Stimulated activated CD4-positive, alpha-beta T cell treated with anti-CD3 and anti-CD28 coated beads, Interleukin-4, amount 100 ng/mL, for 1 hour (primary cell): ENCODE data around the gene ZNF547.

ENCODE experiments used
- DNase-seq: peaks from one replicate; pipeline ENCODE4 v3.0.0-alpha.2; 2020

The ZNF547 gene

GRCh38 chr19:57376151-57376550, 12.8 kb downstream of the ZNF547 start:
- no peak for DNase-seq

- DNase-seq = no peak
Measured at GRCh38 chr19:57377498-57378146, 14.3 kb downstream of the ZNF547 start.

- DNase-seq = no peak
Measured at GRCh38 chr19:57380923-57381322, 17.6 kb downstream of the ZNF547 start.

GRCh38 chr19:57382806-57383488, 19.6 kb downstream of the ZNF547 start:
- no peak for DNase-seq

- DNase-seq = no peak
Measured at GRCh38 chr19:57389194-57389729, 25.9 kb downstream of the ZNF547 start.

GRCh38 chr19:57389730-57390598, 26.6 kb downstream of the ZNF547 start, which contains the start of gene ZNF548:
Gene ZNF548 (plus strand): TSS chr19:57389854. CDS start chr19:57390100, 246 bp downstream.
- peak; percentile 96 for DNase-seq

GRCh38 chr19:57395710-57396109, 32.4 kb downstream of the ZNF547 start:
- no peak for DNase-seq

- no peak for DNase-seq
Measured at GRCh38 chr19:57398868-57399267, 35.5 kb downstream of the ZNF547 start.

GRCh38 chr19:57403737-57404563, 40.6 kb downstream of the ZNF547 start:
- DNase-seq = no peak

GRCh38 chr19:57406516-57407123, 43.3 kb downstream of the ZNF547 start:
- DNase-seq = peak; percentile 68

GRCh38 chr19:57410877-57411671, 47.7 kb downstream of the ZNF547 start, which contains the start of gene ZNF17:
Gene ZNF17 (plus strand): TSS chr19:57411161. CDS start chr19:57413616, 2,455 bp downstream.
- peak; percentile 92 for DNase-seq

- no peak for DNase-seq
Measured at GRCh38 chr19:57419439-57419838, 56.1 kb downstream of the ZNF547 start.

GRCh38 chr19:57421037-57421436, 57.7 kb downstream of the ZNF547 start:
- DNase-seq = no peak
